Keratinocyte (primary cell): ENCODE measurements around the gene SUPT6H. TPM values are rescaled to one million over a fixed set of nuclear protein-coding genes. Genes with fewer than 3 reads are reported as not detected.

ENCODE experiments used
- DNase-seq: peaks from one replicate; pipeline ENCODE4 v3.0.0-alpha.2; 2011; ENCODE audit warnings: low read depth, missing footprints, low spot score
- FAIRE-seq: peaks from 2 replicates; lab custom pipeline; 2011; peaks lifted over from hg19 to GRCh38; lab: Jason Lieb, UNC
- H2AFZ ChIP-seq: 2 replicates; pipeline ENCODE4 v1.6.0; 2012; ENCODE audit warnings: low read length, control low read depth, inconsistent platforms; ENCODE audit not compliant: control insufficient read depth
- H3K27ac ChIP-seq: 2 replicates; pipeline ENCODE4 v1.5.1; 2011; ENCODE audit warnings: low read length; ENCODE audit not compliant: control insufficient read depth, insufficient read depth
- H3K27me3 ChIP-seq: 3 replicates; pipeline ENCODE4 v1.6.0; 2011; ENCODE audit warnings: low read length; ENCODE audit not compliant: control insufficient read depth, insufficient read depth; ENCODE audit errors: extremely low read depth
- H3K36me3 ChIP-seq, 2 experiments: 2 replicates in 1 of 2; 3 replicates in 1 of 2; pipeline ENCODE4 v1.5.1; 2011; ENCODE audit warnings: low read length in 2 of 2, mild to moderate bottlenecking in 1 of 2; ENCODE audit not compliant: control insufficient read depth in 2 of 2, insufficient read depth in 2 of 2; ENCODE audit errors: extremely low read depth in 1 of 2
- H3K4me1 ChIP-seq: 3 replicates; pipeline ENCODE4 v1.5.1; 2011; ENCODE audit warnings: low read length; ENCODE audit not compliant: control insufficient read depth, insufficient read depth; ENCODE audit errors: extremely low read depth
- H3K4me2 ChIP-seq: 3 replicates; pipeline ENCODE4 v1.6.0; 2011; ENCODE audit warnings: low read depth, low read length; ENCODE audit not compliant: control insufficient read depth, insufficient read depth; ENCODE audit errors: extremely low read depth
- H3K4me3 ChIP-seq, 3 experiments: fragments of 200-600 bp in 1 of 3; sonication (generic) in 1 of 3; 2 replicates in 2 of 3; 3 replicates in 1 of 3; pipeline ENCODE4 v1.5.1; 2011 to 2016; ENCODE audit warnings: low read length in 3 of 3, mild to moderate bottlenecking in 3 of 3, control low read depth in 2 of 3, inconsistent platforms in 1 of 3, low read depth in 1 of 3, mixed read lengths in 1 of 3, mixed run types in 1 of 3, moderate library complexity in 1 of 3; ENCODE audit not compliant: control insufficient read depth in 2 of 3, insufficient read depth in 2 of 3; ENCODE audit errors: extremely low read depth in 1 of 3
- H3K79me2 ChIP-seq: 2 replicates; pipeline ENCODE4 v1.6.0; 2012; ENCODE audit warnings: low read length; ENCODE audit not compliant: control insufficient read depth, insufficient read depth
- H3K9ac ChIP-seq: 3 replicates; pipeline ENCODE4 v1.6.0; 2011; ENCODE audit warnings: low read length; ENCODE audit not compliant: control insufficient read depth, insufficient read depth; ENCODE audit errors: extremely low read depth
- H3K9me1 ChIP-seq: 3 replicates; pipeline ENCODE4 v1.6.0; 2011; ENCODE audit warnings: low read length; ENCODE audit not compliant: control insufficient read depth, insufficient read depth; ENCODE audit errors: extremely low read depth
- H3K9me3 ChIP-seq: 2 replicates; pipeline ENCODE4 v1.5.1; 2012; ENCODE audit warnings: low read depth, low read length; ENCODE audit not compliant: control insufficient read depth
- H4K20me1 ChIP-seq: 3 replicates; pipeline ENCODE4 v1.6.0; 2011; ENCODE audit warnings: low read length; ENCODE audit not compliant: control insufficient read depth, insufficient read depth; ENCODE audit errors: extremely low read depth
- EZH2 ChIP-seq: IDR thresholded peaks from one replicate; pipeline ENCODE4 v1.6.1; 2012; ENCODE audit warnings: inconsistent platforms, mild to moderate bottlenecking, low read length, moderate library complexity
- dilution Hi-C: fragments of 300-500 bp; cut with MboI; formaldehyde crosslinking; loops from one replicate; pipeline ENCODE4 v1.7.0; 2020; ENCODE audit warnings: low sequenced_read_pairs; ENCODE audit not compliant: extremely low pct_ligation_motif_present
- polyA plus RNA-seq, 5 experiments: library from polyadenylated mRNA; depleted of rRNA in 3 of 5; stranded (reverse) in 3 of 5; stranded (forward) in 1 of 5; unstranded in 1 of 5; fragments of >200 nt; gene quantifications; 1 replicate in 1 of 5; 2 replicates in 3 of 5; 3 replicates in 1 of 5; pipeline versions ENCODE4 v1.2.1 to v1.2.3, GENCODE V29; 2011 to 2012; ENCODE audit warnings: missing spikeins in 2 of 5, low read depth in 1 of 5, low replicate concordance in 1 of 5
- TF ChIP-seq, protein P1 (sequence below), 3 experiments: IDR thresholded peaks in 1 of 3; conservative IDR thresholded peaks in 1 of 3; optimal IDR thresholded peaks in 1 of 3; 2 replicates in 2 of 3; 3 replicates in 1 of 3; pipeline versions ENCODE3 to v1.5.1; 2011; ENCODE audit warnings: low read length in 3 of 3, mild to moderate bottlenecking in 3 of 3, moderate library complexity in 2 of 3, control low read depth in 1 of 3, inconsistent platforms in 1 of 3; ENCODE audit not compliant: insufficient read depth in 2 of 3; ENCODE audit errors: extremely low read depth in 1 of 3

Gene SUPT6H
- polyA plus RNA-seq, 1 donor (not counting 4 experiments of a cell fraction or from before 2014, with no cell fraction given): 32.1 TPM

DNA sequence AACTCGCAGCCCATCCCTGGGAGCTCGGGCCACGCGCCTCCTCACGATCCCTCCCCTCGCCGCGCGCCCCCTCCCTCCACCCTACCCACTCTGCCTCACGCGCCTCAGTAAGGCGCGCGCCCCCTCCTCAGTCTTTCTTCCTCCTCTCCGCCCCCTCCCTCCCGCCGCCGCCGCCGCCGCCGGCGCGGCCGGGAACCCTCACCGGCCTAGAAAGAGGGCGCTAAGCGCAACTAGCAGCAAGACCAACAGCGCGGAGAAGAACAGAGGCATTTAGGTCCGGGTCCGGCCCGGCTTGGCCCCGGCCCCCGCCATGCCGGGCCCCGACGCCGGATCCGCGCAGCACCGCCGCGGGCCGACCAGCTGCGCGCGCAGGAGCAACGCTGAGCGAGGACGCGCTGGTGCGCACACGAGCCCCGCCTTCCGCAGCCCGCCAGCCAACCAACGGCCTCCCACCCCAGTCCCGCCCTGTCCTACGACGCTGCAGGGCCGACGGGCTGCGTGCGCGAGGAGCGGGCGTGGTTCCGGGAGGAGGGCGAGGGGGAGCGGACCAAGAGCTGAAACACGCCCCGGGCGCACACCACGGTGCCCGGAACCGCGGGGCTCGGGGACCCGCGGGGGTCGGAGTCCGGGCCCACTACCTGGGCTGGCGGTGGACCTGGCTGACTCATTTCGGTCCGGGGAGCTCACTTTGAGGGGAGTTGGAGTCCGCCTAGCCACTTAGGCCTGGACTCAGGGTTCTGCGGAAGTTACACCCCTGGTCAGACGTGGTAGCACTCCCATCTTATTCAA lies 17.0 kb upstream of the SUPT6H start, which contains the start of gene BLTP2:
BLTP2 (minus strand) TSS at position 372 of the 789 bp plus-strand sequence; CDS start at position 270, 102 bp downstream.
- dilution Hi-C loops: no loop called here
- peaks cover 20% of the 10 kb centered on the region for H3K4me1 ChIP-seq
- H3K4me2 ChIP-seq: peak within 1 kb of the TSS; percentile 92
- peaks cover 28 to 31% of the 10 kb centered on the region in 2 experiments for H3K36me3 ChIP-seq
- TF ChIP-seq, protein P1, sequence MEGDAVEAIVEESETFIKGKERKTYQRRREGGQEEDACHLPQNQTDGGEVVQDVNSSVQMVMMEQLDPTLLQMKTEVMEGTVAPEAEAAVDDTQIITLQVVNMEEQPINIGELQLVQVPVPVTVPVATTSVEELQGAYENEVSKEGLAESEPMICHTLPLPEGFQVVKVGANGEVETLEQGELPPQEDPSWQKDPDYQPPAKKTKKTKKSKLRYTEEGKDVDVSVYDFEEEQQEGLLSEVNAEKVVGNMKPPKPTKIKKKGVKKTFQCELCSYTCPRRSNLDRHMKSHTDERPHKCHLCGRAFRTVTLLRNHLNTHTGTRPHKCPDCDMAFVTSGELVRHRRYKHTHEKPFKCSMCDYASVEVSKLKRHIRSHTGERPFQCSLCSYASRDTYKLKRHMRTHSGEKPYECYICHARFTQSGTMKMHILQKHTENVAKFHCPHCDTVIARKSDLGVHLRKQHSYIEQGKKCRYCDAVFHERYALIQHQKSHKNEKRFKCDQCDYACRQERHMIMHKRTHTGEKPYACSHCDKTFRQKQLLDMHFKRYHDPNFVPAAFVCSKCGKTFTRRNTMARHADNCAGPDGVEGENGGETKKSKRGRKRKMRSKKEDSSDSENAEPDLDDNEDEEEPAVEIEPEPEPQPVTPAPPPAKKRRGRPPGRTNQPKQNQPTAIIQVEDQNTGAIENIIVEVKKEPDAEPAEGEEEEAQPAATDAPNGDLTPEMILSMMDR (optimal IDR thresholded peaks at IDR 0.05 in 1 of 3, IDR thresholded peaks at IDR 0.05 in 1 of 3, conservative IDR thresholded peaks at IDR 0.05 in 1 of 3; ENCODE audit: extremely low read depth in 1 of 3, insufficient read depth in 2 of 3, low read length in 3 of 3): peak in 1 of 3 experiments; percentile 4
- TF ChIP-seq EZH2: no peak
- H3K27me3 ChIP-seq: no peaks in the 10 kb centered on the region
- peak within 1 kb of the TSS; percentile 85 for H2AFZ ChIP-seq
- peaks cover 19% of the 10 kb centered on the region for H3K79me2 ChIP-seq
- H4K20me1 ChIP-seq: no peaks in the 10 kb centered on the region
- DNase-seq: peak; percentile 57
- peak; percentile 67 for FAIRE-seq
- H3K27ac ChIP-seq: peak within 1 kb of the TSS; percentile 89
- H3K9me1 ChIP-seq: no peaks in the 10 kb centered on the region
- H3K9ac ChIP-seq: peak within 1 kb of the TSS; percentile 90
- no peaks in the 10 kb centered on the region for H3K9me3 ChIP-seq
- H3K4me3 ChIP-seq: peak within 1 kb of the TSS; percentile 65 to 84 (median 69)

- TF ChIP-seq EZH2: no peak
- TF ChIP-seq, protein P1 (optimal IDR thresholded peaks at IDR 0.05 in 1 of 3, IDR thresholded peaks at IDR 0.05 in 1 of 3, conservative IDR thresholded peaks at IDR 0.05 in 1 of 3; ENCODE audit: extremely low read depth in 1 of 3, insufficient read depth in 2 of 3, low read length in 3 of 3): no peak
- dilution Hi-C loops: no loop called here
- no peaks in the 10 kb centered on the region for H3K9me3 ChIP-seq
- peaks cover 20% of the 10 kb centered on the region for H3K4me1 ChIP-seq
- peak overlapping the region; percentile 89 for H3K27ac ChIP-seq
- peaks cover 25 to 27% of the 10 kb centered on the region in 2 experiments for H3K36me3 ChIP-seq
- DNase-seq: no peak
- H2AFZ ChIP-seq: peak overlapping the region; percentile 85
- no peak for FAIRE-seq
- H3K27me3 ChIP-seq: no peaks in the 10 kb centered on the region
- H4K20me1 ChIP-seq: no peaks in the 10 kb centered on the region
- H3K4me3 ChIP-seq: peak overlapping the region; percentile 65 to 84 (median 69)
- no peaks in the 10 kb centered on the region for H3K9me1 ChIP-seq
- peak overlapping the region; percentile 92 for H3K4me2 ChIP-seq
- H3K79me2 ChIP-seq: peaks cover 19% of the 10 kb centered on the region
- H3K9ac ChIP-seq: peak overlapping the region; percentile 90
Measured at GRCh38 chr17:28645576-28645939, 16.4 kb upstream of the SUPT6H start.
